Anterior cingulate cortex (tissue), 58 donors: ENCODE measurements around the gene PLEKHA5.

Experiments
- DNase-seq, 58 donors: peaks; one replicate each; lab custom pipeline; 2025; lab: John Stamatoyannopoulos, UW

PLEKHA5 gene

DNA sequence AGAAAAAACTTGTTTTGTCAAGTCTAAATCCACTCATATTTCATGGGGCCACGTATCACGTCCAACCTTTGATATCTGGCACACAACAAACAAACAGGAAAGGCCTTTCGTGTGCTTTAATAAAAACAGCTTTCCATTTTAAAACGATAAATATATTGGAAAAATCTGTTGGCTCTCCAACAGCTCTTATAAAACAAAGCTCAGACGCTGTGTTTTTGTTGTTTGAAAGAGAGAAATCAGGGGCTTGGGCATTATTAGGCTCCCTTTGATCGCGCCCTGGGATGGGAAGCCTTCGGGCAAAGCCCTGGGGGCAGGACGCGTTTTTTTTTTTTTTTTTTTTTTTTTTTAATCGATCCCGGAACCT, 429 bp upstream of the PLEKHA5 start:
- DNase-seq: peak in 2 of 58 donors; percentile 12 to 22

- DNase-seq: peak in 50 of 58 donors; percentile 4 to 70 (median 33)
Measured at GRCh38 chr12:19130224-19131024, 891 bp downstream of the PLEKHA5 start.

DNA sequence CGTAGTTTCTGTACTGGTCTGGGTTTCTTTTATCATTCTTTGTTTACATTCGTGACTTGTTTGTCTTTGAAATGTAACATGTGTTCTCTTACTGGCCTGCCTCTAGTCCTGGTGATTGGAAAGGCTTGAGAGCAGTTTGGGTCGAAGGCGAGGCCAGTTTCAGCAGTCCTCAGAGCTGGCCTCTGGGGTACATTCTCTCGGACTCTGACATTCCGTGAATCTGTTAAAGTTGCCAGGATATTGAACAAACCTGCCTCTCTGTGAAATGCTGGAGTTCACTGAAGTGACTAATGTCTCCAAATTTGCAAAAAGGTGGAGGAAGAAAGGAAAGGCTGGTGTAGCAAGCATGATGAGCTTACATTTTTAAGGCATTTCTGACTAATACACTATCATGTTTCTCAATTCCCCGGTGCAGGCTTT, 1.5 kb downstream of the PLEKHA5 start:
- peak in 14 of 58 donors; percentile 2 to 55 (median 30) for DNase-seq

GRCh38 chr12:19138551-19138950, 9.0 kb downstream of the PLEKHA5 start:
- DNase-seq: no peak

GRCh38 chr12:19138956-19139355, 9.4 kb downstream of the PLEKHA5 start:
- DNase-seq: no peak

DNA sequence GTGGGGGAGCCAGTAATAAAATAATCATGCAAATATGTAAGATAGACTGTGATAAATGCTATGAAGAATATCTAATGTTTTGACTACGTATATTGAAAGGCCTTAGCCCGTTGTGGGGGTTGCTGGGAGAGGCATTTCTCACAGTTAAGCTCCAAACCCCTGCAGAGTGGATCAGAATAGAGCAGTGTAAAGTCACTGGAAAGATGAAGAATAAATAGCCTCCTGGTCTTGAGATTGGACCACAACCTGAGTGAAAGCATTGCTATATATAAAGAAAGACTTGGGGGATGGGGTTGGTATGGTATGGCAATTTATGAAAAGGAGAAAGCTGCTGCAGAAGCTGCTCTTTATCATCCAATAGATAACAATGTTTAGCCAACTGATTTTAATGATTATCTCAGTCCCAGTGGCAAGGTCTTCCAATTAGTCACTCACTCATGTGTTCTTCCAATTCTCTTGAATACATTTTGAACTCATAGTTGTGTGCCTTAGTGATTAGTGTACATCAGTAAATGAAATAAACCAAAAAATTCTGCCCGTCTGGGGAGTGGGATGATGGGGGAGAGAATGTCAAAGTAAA, 10.2 kb downstream of the PLEKHA5 start:
- no peak for DNase-seq

GRCh38 chr12:19140381-19141236, 11.1 kb downstream of the PLEKHA5 start:
- DNase-seq: no peak

- no peak for DNase-seq
Measured at GRCh38 chr12:19142499-19142898, 13.0 kb downstream of the PLEKHA5 start.

DNA sequence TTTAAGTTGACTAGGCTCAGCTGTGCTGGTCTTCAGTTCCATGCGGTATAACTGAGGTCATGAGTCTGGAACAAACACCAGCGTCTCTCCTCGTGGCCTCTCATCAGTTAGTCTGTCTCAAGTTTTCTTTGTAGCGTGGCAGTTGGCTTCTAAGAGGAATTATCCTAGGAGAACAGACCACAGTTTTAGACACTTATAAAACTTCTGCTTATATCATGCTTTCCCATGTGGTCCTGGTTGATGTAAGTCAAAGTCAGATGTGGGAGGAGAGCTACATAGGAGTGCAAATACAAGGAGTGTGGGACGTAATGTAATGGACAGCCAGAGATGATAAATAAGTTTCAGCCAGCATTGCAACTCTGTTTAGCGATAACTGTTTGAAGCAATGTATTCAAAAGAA, 14.8 kb downstream of the PLEKHA5 start:
- DNase-seq: no peak

DNA sequence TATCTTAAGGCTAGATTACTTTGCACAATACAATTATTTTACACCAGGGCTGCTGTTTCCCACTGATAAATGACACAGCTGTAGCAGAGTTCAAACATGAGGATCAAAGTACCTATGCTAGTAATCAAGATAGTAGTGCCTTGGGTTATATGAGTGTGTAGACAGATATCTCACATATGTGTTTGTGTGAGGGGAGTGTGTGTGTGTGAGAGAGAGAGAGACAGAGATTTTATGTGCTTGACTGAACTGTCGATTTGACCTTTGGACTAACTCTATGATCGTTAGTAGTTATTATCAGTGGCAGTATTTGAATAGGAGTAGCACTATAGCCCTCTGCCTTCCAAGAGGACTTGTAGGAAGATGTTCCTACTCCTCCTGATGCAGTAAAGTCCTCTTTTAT, 15.5 kb downstream of the PLEKHA5 start:
- no peak for DNase-seq

GRCh38 chr12:19148860-19149259, 19.3 kb downstream of the PLEKHA5 start:
- DNase-seq: no peak

- no peak for DNase-seq
Measured at GRCh38 chr12:19150273-19150900, 20.9 kb downstream of the PLEKHA5 start.

- no peak for DNase-seq
Measured at GRCh38 chr12:19151298-19151697, 21.8 kb downstream of the PLEKHA5 start.

DNA sequence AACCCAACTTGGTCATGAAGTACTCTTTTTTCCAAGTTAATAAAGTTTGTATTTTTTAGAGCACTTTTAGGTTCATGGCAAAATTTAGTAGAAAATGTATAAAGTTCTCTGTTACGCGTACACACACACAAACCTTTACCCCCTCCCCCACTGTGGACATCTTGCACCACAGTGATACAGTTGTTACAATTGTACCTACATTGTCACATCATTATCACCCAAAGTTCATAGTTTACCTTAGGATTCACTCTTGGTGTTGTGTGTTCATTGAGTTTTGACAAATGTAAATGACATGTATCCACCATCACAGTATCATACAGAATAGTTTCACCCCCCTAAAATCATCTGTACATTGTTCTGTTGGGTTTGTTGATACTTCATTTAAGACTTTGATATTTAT, 23.9 kb downstream of the PLEKHA5 start:
- no peak for DNase-seq

DNA sequence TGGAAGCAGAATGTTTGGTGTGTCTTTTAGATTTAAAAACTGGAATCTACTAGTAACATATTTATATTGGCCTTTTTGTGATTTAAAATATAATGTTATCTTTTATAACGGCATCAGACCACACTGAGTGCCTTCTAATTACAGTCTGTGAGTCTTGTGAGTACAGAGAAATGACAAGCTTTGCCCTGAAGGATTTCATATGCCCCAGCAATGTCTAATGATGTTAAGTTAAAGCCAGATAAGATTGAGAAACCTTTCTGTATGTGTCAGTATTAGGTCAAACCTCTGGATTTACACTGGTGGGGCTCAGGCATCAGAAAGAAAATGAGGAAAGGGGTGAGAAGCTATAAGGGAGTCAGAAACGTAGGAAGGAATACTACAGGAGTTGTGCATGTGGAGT, 25.2 kb downstream of the PLEKHA5 start:
- no peak for DNase-seq

- no peak for DNase-seq
Measured at GRCh38 chr12:19155981-19156734, 26.6 kb downstream of the PLEKHA5 start.

- DNase-seq: no peak
Measured at GRCh38 chr12:19158923-19159322, 29.4 kb downstream of the PLEKHA5 start.

GRCh38 chr12:19161216-19161615, 31.7 kb downstream of the PLEKHA5 start:
- DNase-seq: no peak

- DNase-seq: no peak
Measured at GRCh38 chr12:19165451-19165850, 35.9 kb downstream of the PLEKHA5 start.

DNA sequence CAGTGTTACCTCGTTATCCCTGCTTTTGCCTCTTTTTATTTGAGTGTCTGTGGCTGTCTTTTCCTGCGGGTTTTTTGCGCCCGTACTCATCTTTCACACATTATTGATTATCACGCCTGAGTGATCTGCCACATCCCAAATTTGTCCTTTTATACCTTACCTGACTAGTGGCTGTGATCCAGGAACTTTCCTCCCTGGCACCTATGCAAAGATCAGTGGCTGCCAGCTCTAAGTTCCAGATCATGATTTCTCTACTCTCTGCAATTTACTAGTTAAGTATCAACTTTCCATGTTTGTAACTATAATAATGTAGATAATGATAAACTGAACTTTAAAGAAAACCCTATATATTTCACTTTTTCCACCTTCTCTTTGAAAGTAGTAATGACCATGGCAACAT, 36.9 kb downstream of the PLEKHA5 start:
- DNase-seq: no peak
